ENCODE data around the gene ANKRD42. TPM values are rescaled to one million over a fixed set of nuclear protein-coding genes. Genes with fewer than 3 reads are reported as not detected.
A peak's percentile ranks its signal among the peaks of the same experiment; 100 is the strongest.

ANKRD42 gene
- total and polyA plus RNA-seq, 9 of the 15 experiments (the other 6 are each of a cell fraction or from before 2014, with no cell fraction given): 2.8 to 9.1 (median 6.1) TPM

DNA sequence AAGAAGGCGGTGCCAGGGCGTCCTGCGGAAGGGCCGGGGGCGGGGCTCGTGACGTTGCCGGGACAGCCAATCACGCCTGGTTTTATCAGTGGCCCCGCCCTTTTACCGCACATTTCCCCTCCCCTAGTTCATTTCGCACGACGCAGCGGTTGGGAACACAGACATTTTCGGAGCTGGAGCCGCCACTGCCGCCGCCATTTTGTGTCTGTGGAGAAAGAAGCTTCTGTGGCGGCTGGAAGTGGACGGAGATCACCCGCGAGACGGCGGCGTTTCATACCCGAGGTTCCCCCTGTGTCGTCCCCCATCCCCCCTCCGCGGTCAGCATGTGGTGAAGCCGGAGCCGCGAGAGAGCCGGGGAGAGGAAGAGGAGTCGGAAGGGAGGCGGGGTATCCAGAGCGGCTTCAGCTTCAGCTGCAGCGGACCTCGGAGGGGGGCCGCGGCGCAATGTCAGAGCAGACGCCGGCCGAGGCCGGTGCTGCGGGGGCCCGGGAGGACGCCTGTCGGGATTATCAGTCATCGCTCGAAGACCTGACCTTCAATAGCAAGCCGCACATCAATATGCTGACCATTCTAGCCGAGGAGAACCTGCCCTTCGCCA is 36.4 kb upstream of the ANKRD42 start, which contains the start of gene PCF11 (continued):
- TF ChIP-seq, protein P1, sequence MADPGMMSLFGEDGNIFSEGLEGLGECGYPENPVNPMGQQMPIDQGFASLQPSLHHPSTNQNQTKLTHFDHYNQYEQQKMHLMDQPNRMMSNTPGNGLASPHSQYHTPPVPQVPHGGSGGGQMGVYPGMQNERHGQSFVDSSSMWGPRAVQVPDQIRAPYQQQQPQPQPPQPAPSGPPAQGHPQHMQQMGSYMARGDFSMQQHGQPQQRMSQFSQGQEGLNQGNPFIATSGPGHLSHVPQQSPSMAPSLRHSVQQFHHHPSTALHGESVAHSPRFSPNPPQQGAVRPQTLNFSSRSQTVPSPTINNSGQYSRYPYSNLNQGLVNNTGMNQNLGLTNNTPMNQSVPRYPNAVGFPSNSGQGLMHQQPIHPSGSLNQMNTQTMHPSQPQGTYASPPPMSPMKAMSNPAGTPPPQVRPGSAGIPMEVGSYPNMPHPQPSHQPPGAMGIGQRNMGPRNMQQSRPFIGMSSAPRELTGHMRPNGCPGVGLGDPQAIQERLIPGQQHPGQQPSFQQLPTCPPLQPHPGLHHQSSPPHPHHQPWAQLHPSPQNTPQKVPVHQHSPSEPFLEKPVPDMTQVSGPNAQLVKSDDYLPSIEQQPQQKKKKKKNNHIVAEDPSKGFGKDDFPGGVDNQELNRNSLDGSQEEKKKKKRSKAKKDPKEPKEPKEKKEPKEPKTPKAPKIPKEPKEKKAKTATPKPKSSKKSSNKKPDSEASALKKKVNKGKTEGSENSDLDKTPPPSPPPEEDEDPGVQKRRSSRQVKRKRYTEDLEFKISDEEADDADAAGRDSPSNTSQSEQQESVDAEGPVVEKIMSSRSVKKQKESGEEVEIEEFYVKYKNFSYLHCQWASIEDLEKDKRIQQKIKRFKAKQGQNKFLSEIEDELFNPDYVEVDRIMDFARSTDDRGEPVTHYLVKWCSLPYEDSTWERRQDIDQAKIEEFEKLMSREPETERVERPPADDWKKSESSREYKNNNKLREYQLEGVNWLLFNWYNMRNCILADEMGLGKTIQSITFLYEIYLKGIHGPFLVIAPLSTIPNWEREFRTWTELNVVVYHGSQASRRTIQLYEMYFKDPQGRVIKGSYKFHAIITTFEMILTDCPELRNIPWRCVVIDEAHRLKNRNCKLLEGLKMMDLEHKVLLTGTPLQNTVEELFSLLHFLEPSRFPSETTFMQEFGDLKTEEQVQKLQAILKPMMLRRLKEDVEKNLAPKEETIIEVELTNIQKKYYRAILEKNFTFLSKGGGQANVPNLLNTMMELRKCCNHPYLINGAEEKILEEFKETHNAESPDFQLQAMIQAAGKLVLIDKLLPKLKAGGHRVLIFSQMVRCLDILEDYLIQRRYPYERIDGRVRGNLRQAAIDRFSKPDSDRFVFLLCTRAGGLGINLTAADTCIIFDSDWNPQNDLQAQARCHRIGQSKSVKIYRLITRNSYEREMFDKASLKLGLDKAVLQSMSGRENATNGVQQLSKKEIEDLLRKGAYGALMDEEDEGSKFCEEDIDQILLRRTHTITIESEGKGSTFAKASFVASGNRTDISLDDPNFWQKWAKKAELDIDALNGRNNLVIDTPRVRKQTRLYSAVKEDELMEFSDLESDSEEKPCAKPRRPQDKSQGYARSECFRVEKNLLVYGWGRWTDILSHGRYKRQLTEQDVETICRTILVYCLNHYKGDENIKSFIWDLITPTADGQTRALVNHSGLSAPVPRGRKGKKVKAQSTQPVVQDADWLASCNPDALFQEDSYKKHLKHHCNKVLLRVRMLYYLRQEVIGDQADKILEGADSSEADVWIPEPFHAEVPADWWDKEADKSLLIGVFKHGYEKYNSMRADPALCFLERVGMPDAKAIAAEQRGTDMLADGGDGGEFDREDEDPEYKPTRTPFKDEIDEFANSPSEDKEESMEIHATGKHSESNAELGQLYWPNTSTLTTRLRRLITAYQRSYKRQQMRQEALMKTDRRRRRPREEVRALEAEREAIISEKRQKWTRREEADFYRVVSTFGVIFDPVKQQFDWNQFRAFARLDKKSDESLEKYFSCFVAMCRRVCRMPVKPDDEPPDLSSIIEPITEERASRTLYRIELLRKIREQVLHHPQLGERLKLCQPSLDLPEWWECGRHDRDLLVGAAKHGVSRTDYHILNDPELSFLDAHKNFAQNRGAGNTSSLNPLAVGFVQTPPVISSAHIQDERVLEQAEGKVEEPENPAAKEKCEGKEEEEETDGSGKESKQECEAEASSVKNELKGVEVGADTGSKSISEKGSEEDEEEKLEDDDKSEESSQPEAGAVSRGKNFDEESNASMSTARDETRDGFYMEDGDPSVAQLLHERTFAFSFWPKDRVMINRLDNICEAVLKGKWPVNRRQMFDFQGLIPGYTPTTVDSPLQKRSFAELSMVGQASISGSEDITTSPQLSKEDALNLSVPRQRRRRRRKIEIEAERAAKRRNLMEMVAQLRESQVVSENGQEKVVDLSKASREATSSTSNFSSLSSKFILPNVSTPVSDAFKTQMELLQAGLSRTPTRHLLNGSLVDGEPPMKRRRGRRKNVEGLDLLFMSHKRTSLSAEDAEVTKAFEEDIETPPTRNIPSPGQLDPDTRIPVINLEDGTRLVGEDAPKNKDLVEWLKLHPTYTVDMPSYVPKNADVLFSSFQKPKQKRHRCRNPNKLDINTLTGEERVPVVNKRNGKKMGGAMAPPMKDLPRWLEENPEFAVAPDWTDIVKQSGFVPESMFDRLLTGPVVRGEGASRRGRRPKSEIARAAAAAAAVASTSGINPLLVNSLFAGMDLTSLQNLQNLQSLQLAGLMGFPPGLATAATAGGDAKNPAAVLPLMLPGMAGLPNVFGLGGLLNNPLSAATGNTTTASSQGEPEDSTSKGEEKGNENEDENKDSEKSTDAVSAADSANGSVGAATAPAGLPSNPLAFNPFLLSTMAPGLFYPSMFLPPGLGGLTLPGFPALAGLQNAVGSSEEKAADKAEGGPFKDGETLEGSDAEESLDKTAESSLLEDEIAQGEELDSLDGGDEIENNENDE (IDR thresholded peaks at IDR 0.05; ENCODE audit: low read depth, low read length): no peak
- TF ChIP-seq ZNF124 (CRISPR knock-in tag; IDR thresholded peaks at IDR 0.05): no peak
- TF ChIP-seq KLF1 (tag; IDR thresholded peaks at IDR 0.05): peak; percentile 19; the same call in 1 of the 2 replicates
- no peak for TF ChIP-seq REST (IDR thresholded peaks at IDR 0.05; ENCODE audit: borderline replicate concordance)
- TF ChIP-seq REST (CRISPR knock-in tag; IDR thresholded peaks at IDR 0.05; ENCODE audit: low read depth): no peak
- TF ChIP-seq CBX1 (IDR thresholded peaks at IDR 0.05; ENCODE audit: low read depth): peak; percentile 83; the same call in 1 of the 2 replicates
- TF ChIP-seq ARHGAP35 (IDR thresholded peaks at IDR 0.05; ENCODE audit: partially characterized antibody): no peak
- no peak for TF ChIP-seq ZNF589 (CRISPR knock-in tag; IDR thresholded peaks at IDR 0.05; ENCODE audit: low read depth)
- 0 out of 2 replicates have a peak, but pooled peaks have one; percentile 46 for TF ChIP-seq ZNF57 (CRISPR knock-in tag; IDR thresholded peaks at IDR 0.05)
